Adrenal gland (tissue), 12 donors: Measurements from ENCODE around the gene XKR7. TPM values are rescaled to one million over a fixed set of nuclear protein-coding genes. Genes with fewer than 3 reads are reported as not detected.

Experiments
- DNase-seq, 7 donors: peaks; one replicate each; pipeline ENCODE4 v3.0.0-alpha.2; 2019 to 2020
- H3K27ac ChIP-seq, 5 donors: fragments of 200-600 bp; sonication (generic) in 4 of 5; 1 replicate in 3 of 5; 2 replicates in 2 of 5; pipeline versions ENCODE4 v1.5.1 to v1.8.0; 2016 to 2020; ENCODE audit warnings: mild to moderate bottlenecking in 1 of 5
- H3K27me3 ChIP-seq: fragments of 200-600 bp; 2 replicates; pipeline ENCODE4 v1.8.0; 2021
- H3K36me3 ChIP-seq, 2 donors: fragments of 200-600 bp; replicated peaks in 1 of 2; 1 replicate in 1 of 2; 2 replicates in 1 of 2; pipeline versions ENCODE4 v1.5.1 to v1.8.0; 2018 to 2022
- H3K4me1 ChIP-seq, 2 donors: fragments of 200-600 bp; replicated peaks in 1 of 2; 1 replicate in 1 of 2; 2 replicates in 1 of 2; pipeline versions ENCODE4 v1.5.1 to v1.8.0; 2018 to 2021
- H3K4me3 ChIP-seq, 4 donors: fragments of 200-600 bp; sonication (generic) in 3 of 4; one replicate each; pipeline ENCODE4 v1.5.1; 2016 to 2018
- H3K9me3 ChIP-seq, 3 donors: fragments of 200-600 bp; sonication (generic) in 1 of 3; replicated peaks in 1 of 3; 1 replicate in 2 of 3; 2 replicates in 1 of 3; pipeline versions ENCODE4 v1.5.1 to v1.8.0; 2016 to 2021
- POLR2A ChIP-seq, 2 donors: fragments of 450-650 bp; IDR thresholded peaks; one replicate each; pipeline ENCODE4 v1.6.1; 2017; ENCODE audit warnings: antibody characterized with exemption in 2 of 2, mild to moderate bottlenecking in 2 of 2, moderate library complexity in 1 of 2
- WGBS, 4 donors: extraction: QIAGEN DNeasy Blood & Tissue Kit in 2 of 4; methylation state at CpG; one replicate each; pipeline versions ENCODE4 v1.1.5 to v1.1.7; 2013 to 2017; 5-methylcytosine and 5-hydroxymethylcytosine counted together
- intact Hi-C, 2 donors: fragments of 100-400 bp; cut with DNase I; formaldehyde crosslinking; loops; one replicate each; pipeline versions ENCODE4 v1.14.1 to v1.15.0; 2022 to 2023
- polyA plus RNA-seq, 3 donors: library from polyadenylated mRNA; stranded (reverse); fragments of 200-250 nt in 2 of 3; fragments of 350-450 nt in 1 of 3; fragmentation: Illumina TruSeq in 1 of 3; extraction: RNeasy Lipid Tissue Mini Kit (QIAGEN cat#74804) in 1 of 3; gene quantifications; one replicate each; pipeline ENCODE4 v1.2.3, GENCODE V29; 2013 to 2014
- total RNA-seq, 9 donors: library from RNA; depleted of rRNA in 4 of 9; stranded (reverse); fragments of >200 nt in 4 of 9; fragments of 120-200 nt in 1 of 9; fragmentation: NEBNext Ultra II Directional in 1 of 9; extraction: Animal tissue kit (Norgen Biotek cat#: 25700) in 1 of 9; gene quantifications; one replicate each; pipeline versions ENCODE4 v1.1.0 to v1.2.4, GENCODE V29; 2013 to 2023
- TF ChIP-seq, protein P1 (sequence below), 6 experiments: fragments of 450-650 bp in 4 of 6; fragments of 200-600 bp in 2 of 6; sonication (generic) in 1 of 6; IDR thresholded peaks; 1 replicate in 5 of 6; 2 replicates in 1 of 6; pipeline versions ENCODE4 v1.5.1 to v1.8.0; 2016 to 2021; ENCODE audit warnings: antibody characterized with exemption in 6 of 6, mild to moderate bottlenecking in 2 of 6, moderate library complexity in 1 of 6
- donor health status: healthy with polysubstance abuse.
- donor health status: Bipolar disorder and iron deficiency.
- donor health status: DM: yes; HTN: yes; CAD: no.
- donor health status: DM: no; HTN: no; CAD: no.
- donor health status: DM: no; HTN: no; CAD: no.
- donor health status: DM: yes; HTN: yes; CAD: no.

XKR7 gene
- total and polyA plus RNA-seq, 12 donors, result 0.04 to 0.56 (median 0.30) TPM; not detected in 4

DNA sequence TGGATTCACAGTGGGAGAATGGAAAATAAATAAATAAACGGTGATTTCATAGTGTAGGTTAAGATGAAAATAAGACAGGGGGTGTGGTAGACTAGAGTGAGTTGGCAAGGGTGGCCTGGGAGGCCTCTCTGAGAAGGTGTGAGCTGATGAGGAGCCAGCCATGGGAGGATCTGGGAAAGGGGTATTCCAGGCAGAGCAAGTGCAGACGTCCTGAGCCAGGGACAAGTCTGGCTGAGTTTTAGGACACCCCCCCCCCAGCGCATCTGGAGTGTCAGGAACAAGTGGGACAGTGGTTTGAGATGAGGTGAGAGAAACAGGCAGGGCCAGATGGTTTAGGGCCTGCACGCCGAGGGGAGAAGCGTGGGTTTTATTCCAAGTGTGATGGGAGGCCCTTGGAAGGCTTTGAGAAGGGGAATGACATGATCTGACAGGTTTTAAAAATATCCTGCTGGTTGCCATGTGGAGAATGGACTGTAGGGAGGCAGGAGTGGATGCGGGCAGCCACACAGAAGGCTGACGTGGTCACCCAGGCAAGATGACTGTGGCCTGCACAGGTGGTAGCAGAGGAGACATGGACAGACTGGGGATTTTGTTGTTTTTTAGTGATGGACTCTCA, 21.2 kb downstream of the XKR7 start:
- intact Hi-C loops, result no loop called here
- no peaks in the 10 kb centered on the region for H3K27me3 ChIP-seq
- H3K4me1 ChIP-seq, result no peaks in the 10 kb centered on the region
- H3K9me3 ChIP-seq, result no peaks in the 10 kb centered on the region
- no peak overlapping the region for H3K4me3 ChIP-seq
- TF ChIP-seq, protein P1, sequence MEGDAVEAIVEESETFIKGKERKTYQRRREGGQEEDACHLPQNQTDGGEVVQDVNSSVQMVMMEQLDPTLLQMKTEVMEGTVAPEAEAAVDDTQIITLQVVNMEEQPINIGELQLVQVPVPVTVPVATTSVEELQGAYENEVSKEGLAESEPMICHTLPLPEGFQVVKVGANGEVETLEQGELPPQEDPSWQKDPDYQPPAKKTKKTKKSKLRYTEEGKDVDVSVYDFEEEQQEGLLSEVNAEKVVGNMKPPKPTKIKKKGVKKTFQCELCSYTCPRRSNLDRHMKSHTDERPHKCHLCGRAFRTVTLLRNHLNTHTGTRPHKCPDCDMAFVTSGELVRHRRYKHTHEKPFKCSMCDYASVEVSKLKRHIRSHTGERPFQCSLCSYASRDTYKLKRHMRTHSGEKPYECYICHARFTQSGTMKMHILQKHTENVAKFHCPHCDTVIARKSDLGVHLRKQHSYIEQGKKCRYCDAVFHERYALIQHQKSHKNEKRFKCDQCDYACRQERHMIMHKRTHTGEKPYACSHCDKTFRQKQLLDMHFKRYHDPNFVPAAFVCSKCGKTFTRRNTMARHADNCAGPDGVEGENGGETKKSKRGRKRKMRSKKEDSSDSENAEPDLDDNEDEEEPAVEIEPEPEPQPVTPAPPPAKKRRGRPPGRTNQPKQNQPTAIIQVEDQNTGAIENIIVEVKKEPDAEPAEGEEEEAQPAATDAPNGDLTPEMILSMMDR (IDR thresholded peaks at IDR 0.05), result no peak
- TF ChIP-seq POLR2A (IDR thresholded peaks at IDR 0.05), result no peak
- 82 to 85% (median 83%) methylated on average over 8 of the region's 8 CpGs for WGBS, 4 donors
- DNase-seq, result no peak
- no peaks in the 10 kb centered on the region for H3K36me3 ChIP-seq
- no peak overlapping the region for H3K27ac ChIP-seq

DNA sequence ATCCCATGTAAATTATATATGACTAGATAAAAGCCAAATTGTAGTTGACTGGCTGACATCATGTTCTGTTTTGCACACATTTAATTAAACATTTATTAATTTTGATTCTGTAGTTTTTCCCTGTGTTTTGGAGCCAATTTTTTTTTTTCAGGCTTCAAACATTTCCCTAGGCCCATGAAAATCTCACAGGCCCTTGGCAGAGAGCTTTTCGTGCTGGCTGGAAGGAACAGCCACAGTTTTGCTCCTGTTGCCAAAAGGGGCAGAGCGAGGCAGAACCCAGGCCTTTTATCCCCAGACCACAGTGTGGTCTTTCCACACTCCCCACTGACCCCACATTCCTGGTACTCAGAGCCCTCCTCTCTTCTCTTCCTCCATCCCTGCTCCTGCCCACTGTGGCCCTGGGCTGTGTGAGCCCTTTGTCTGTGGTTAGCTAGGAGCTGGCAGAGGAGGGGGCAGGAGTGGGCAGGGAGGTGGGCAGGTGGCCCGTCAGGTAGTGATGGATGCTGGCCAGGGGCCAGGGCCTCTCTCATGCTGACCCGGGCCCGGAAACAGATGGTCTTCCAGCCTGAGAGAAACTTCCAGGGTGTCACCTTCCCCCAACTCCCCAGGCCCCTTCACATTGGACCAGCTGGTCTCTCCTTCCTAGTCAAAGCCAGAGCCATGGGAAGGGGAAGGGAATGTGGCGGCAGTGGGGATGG, 22.8 kb downstream of the XKR7 start:
- Histone ChIP-seq H3K27ac (no peak overlapping the region), H3K36me3 (no peaks in the 10 kb centered on the region), H3K9me3 (no peaks in the 10 kb centered on the region), H3K4me1 (no peaks in the 10 kb centered on the region), H3K4me3 (no peak overlapping the region), H3K27me3 (peaks cover 14% of the 10 kb centered on the region)
- intact Hi-C loops, result no loop called here
- DNase-seq, result no peak
- TF ChIP-seq, protein P1 (IDR thresholded peaks at IDR 0.05), result no peak
- no peak for TF ChIP-seq POLR2A (IDR thresholded peaks at IDR 0.05)
- 58 to 74% (median 63%) methylated on average over 6 of the region's 6 CpGs for WGBS, 4 donors

DNA sequence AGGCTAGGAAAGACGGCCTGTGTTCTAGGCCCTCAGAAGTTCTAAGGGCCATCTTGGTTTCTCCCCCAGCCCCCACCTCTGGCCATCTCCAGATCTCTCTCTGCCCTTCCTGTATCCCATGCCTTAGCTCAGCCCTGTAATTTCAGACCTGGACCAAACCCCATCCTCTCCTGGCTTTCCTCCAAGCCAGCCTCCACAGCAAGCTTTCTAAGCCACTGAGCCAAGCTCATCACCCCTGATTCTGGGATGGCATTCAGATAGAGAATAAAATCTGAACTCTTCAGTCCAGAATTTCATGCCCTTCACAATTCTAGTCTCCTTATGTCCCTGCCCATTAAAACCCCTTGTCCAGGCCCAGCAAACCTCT, 23.4 kb downstream of the XKR7 start:
- no peaks in the 10 kb centered on the region for H3K36me3 ChIP-seq
- peaks cover 16% of the 10 kb centered on the region for H3K27me3 ChIP-seq
- H3K9me3 ChIP-seq, result no peaks in the 10 kb centered on the region
- 50 to 86% (median 70%) methylated on average over 1 of the region's 1 CpG for WGBS, 4 donors
- intact Hi-C loops, result no loop called here
- H3K4me1 ChIP-seq, result no peaks in the 10 kb centered on the region
- no peak for DNase-seq
- no peak overlapping the region for H3K4me3 ChIP-seq
- no peak overlapping the region for H3K27ac ChIP-seq
- TF ChIP-seq POLR2A (IDR thresholded peaks at IDR 0.05), result no peak
- TF ChIP-seq, protein P1 (IDR thresholded peaks at IDR 0.05), result no peak

DNA sequence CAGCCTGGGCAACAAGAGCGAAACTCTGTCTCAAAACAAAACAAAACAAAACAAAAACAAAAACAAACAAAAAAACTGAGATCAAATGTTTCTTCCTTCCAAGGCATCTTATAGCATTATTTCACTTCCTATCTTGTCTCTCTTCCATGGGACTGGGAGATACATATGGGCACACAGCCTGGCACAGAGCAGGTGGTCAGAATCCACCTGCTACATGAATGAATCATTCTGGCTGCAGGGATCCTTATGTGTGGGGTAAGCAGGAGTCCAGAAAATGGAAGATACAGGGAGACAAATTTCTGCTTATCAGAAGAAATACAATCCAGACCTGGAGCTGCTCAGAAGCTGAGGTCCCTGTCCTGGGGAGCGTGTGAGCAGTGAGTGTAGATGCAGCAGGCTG, 24.1 kb downstream of the XKR7 start:
- WGBS, 4 donors, result 67 to 100% (median 82%) methylated on average over 2 of the region's 2 CpGs

More for the DNA sequence above, 24.1 kb downstream of the XKR7 start:
- no peak overlapping the region for H3K27ac ChIP-seq
- H3K4me1 ChIP-seq, result no peaks in the 10 kb centered on the region
- H3K27me3 ChIP-seq, result peaks cover 16% of the 10 kb centered on the region
- intact Hi-C loops, result no loop called here
- no peaks in the 10 kb centered on the region for H3K36me3 ChIP-seq
- no peaks in the 10 kb centered on the region for H3K9me3 ChIP-seq
- DNase-seq, result no peak
- H3K4me3 ChIP-seq, result no peak overlapping the region
- TF ChIP-seq POLR2A (IDR thresholded peaks at IDR 0.05), result no peak
- TF ChIP-seq, protein P1 (IDR thresholded peaks at IDR 0.05), result no peak
